GM19452 (cell line): ENCODE data around the gene RNASE7.
A peak's percentile ranks its signal among the peaks of the same experiment; 100 is the strongest.

Source experiments
- ATAC-seq: cut with Tn5 transposase; IDR thresholded peaks from one replicate; pipeline ENCODE4 v1.9.1; 2021; ENCODE audit not compliant: unreplicated experiment

The RNASE7 gene

GRCh38 chr14:21066882-21067502, 24.8 kb downstream of the RNASE7 start:
- no peak for ATAC-seq

GRCh38 chr14:21068521-21069387, 26.6 kb downstream of the RNASE7 start:
- ATAC-seq, result no peak

DNA sequence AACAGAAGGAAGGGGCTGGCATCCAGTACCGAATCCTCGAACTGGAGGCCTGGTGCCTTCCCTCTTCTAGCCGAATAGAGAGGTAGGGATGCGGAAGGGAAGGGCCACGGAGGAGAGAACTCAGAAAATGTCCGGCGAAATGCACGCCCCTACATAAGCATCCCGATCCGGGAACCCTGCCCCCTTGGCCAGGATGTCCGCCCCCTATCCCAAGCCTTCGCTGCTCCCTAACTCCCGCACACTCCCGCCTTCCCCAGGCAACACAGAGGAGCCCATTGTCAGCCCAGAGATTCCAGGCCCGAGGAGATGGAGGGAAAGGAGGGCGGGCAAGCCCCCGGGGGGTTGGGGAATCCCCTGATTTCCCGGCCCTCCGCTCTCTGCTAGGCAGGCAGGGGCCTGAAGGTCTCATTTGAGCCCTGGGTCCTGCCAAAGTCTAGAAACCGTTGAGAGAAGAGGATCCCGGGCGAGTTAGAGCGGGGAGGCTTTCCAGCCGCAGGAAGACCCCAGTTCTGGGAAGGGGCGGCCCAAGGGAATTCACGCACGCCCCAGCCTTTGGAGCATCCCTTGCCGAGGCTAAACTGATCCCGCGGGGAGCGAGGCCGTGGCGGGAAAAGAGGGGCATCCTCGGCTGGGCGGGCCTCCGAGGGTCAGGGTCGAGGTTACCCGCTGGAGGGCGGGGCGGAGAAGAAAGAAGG, 27.4 kb downstream of the RNASE7 start:
- no peak for ATAC-seq

GRCh38 chr14:21070083-21070609, 28.0 kb downstream of the RNASE7 start, which contains the start of gene ARHGEF40:
ARHGEF40 (plus strand) TSS chr14:21070304; CDS start chr14:21070397, 93 bp downstream.
- ATAC-seq, result no peak

DNA sequence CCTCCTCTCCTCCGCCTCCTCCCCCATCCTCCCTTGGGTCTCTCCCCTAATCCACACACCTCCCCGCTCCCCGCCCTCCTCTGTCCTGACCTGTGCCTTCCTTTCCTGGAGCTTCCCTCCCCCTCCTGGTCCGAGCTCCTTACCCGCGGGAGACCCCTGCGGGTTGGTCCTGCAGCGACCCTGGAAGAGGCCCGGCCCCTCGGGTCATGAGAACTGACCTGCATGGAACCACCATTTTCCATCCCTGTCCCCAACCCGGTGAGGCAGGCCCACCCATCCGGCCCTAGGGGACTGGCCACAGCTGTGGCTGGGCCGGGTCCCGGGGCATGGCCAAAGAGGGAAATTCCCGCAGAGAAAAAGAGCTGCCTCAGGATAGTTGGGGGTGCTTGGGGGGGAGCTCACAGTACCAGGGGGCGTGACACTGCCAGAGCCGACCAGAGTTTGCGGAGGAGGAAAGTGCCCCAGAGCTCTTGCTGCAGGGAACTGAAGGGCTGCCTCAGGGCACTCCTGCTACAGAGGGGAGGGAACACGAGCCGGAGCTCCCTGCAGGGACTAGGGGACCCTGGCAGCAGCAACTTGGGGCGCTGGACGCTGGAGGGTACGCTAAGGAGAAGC, 28.6 kb downstream of the RNASE7 start:
- peak; percentile 2 for ATAC-seq

- peak; percentile 65 for ATAC-seq
Measured at GRCh38 chr14:21071225-21072030, 29.3 kb downstream of the RNASE7 start.

DNA sequence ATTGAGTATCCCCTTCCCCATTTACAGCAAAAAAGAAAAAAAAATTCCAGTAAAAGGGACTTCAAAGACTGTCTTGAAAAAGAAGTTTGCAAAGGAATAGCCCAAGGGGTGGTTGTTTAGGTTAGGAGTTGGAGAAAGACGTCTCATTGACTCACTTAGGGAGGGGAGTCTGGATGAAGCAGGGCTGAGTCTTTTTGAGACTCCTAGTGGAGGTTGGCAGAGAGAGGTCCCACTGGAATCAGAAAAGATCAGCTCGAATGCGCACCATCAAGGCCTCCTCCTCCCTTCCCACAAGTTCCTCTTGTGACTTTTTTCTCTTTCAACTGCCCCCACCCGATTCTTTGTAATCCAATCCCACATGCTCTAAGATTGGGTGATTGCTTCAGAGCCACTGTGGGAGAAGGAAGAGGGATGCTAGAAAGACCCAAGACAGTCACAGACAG, 29.9 kb downstream of the RNASE7 start:
- ATAC-seq, result no peak

GRCh38 chr14:21072781-21073339, 30.7 kb downstream of the RNASE7 start:
- ATAC-seq, result no peak

- ATAC-seq, result no peak
Measured at GRCh38 chr14:21073921-21074320, 31.8 kb downstream of the RNASE7 start.

DNA sequence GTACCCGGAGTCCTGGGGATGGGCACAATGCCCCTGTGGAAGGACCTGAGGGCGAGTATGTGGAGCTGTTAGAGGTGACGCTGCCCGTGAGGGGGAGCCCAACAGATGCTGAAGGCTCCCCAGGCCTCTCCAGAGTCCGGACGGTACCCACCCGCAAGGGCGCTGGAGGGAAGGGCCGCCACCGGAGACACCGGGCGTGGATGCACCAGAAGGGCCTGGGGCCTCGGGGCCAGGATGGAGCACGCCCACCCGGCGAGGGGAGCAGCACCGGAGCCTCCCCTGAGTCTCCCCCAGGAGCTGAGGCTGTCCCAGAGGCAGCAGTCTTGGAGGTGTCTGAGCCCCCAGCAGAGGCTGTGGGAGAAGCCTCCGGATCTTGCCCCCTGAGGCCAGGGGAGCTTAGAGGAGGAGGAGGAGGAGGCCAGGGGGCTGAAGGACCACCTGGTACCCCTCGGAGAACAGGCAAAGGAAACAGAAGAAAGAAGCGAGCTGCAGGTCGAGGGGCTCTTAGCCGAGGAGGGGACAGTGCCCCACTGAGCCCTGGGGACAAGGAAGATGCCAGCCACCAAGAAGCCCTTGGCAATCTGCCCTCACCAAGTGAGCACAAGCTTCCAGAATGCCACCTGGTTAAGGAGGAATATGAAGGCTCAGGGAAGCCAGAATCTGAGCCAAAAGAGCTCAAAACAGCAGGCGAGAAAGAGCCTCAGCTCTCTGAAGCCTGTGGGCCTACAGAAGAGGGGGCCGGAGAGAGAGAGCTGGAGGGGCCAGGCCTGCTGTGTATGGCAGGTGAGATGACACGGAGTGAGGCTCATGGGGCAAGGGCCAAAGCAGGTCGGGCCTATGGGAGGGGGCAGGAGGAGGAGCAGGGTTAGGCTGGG, 32.5 kb downstream of the RNASE7 start:
- no peak for ATAC-seq

- no peak for ATAC-seq
Measured at GRCh38 chr14:21075719-21076437, 33.7 kb downstream of the RNASE7 start.

GRCh38 chr14:21077672-21078071, 35.5 kb downstream of the RNASE7 start:
- no peak for ATAC-seq

DNA sequence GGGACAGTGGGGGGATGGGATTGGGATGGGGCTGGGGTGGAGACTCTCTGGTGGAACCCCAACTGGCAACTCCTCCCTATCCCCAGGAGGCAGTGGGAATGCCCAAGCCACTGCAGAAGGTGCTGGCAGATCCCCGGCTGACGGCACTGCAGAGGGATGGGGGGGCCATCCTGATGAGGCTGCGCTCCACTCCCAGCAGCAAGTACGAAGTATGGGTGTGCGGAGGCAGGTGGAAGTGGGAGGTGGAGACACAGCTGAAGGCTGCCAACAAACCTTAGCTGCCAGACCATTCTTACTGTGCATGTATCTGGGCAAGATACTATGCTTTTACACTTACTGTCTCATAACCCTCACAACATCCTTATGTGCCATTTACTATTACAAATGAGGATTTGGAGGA, 36.1 kb downstream of the RNASE7 start:
- ATAC-seq, result no peak

DNA sequence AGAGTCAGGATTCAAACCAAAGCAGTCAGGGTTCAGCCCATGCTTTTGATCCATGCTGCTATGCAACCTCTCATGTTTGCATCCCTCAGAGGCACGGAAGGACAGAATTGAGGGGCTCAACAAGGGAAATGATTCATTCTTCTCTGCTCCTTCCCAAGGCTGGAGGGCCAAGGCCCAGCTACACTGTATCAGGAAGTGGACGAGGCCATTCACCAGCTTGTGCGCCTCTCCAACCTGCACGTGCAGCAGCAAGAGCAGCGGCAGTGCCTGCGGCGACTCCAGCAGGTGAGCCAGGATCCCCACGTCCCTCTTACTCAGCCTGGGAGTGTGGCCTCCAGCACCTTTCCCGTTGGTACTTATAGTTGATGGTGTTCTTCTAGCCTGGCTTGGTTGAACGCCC, 36.6 kb downstream of the RNASE7 start:
- ATAC-seq, result no peak

GRCh38 chr14:21081521-21082142, 39.5 kb downstream of the RNASE7 start:
- no peak for ATAC-seq

- ATAC-seq, result no peak
Measured at GRCh38 chr14:21083565-21084325, 41.6 kb downstream of the RNASE7 start.

- no peak for ATAC-seq
Measured at GRCh38 chr14:21084396-21084795, 42.2 kb downstream of the RNASE7 start.
